HG02678 (cell line): ENCODE measurements around the gene PRKCE.

Source experiments
- ATAC-seq: cut with Tn5 transposase; IDR thresholded peaks from one replicate; pipeline ENCODE4 v1.9.1; 2021; ENCODE audit warnings: mild to moderate bottlenecking, moderate library complexity; ENCODE audit not compliant: unreplicated experiment

Gene PRKCE

DNA sequence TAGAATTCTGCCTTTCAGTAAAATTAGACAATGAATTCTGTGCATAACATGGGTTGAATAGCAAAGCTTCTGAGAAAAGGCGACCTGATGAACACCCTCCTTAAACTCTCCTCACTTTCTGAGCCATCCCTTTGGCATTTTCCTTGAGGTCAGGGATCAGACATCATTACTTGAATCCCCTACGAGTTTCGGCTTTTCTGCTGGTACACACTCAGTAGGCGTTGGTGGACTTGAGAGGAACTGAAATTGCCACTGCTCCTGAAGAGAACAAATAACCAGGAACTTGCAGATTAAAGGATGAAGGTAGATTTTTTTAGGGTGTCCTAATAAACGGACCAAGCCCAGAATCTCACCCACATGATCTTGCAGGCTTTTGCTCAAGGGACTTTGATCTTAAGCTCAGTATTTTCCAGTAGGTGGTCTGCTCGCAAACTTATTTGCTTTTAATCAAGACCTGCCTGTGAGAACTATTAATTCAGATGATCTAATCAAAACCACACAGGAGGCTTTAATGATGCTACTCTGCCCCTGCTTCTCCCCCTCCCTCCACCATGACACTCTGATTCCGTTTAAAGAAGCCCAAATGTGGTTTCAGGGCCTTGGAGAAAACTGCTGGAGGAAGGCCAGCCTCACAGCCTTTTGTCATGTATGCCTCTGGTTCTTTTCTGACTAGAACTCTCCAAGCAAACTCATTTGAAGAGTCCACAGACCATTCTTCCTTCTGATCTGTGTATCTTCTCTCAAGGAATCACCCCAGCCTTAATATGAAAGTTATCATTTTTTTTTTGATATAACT is 124.9 kb downstream of the PRKCE start:
- no peak for ATAC-seq

DNA sequence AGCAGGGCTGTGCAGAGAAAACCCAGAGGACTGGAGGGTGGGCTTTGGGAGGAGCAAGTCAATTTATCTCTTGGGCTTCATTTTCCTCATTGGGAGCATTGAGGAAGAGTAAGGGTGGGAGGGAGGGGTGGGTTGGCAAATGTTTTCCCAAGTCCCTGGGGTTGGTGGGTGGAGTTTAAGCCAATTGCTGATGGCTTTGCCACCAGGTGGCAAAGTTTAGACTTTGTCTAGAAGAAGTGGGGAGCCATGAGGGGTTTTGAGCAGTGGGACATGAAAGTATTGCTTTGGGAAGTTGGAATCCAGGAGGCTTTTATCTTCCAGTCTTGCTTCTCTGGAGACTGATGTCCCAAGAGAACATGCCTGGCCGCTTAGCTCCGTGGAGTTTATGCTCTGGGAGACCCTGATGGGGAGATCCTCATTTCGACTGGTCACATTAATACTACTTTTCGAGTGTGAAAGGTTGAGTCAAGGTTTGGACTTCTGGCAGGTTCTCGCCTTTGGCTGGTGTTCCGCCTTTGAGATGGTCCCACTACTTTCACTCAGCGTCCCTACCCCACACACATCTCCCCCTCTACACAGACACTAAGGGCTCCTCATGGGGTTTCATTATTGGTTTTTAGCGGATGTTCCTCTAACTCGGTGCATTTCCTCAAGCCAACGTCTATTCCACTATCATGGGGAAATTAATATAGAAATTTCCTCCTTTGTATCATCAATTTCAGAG is 126.7 kb downstream of the PRKCE start:
- no peak for ATAC-seq

DNA sequence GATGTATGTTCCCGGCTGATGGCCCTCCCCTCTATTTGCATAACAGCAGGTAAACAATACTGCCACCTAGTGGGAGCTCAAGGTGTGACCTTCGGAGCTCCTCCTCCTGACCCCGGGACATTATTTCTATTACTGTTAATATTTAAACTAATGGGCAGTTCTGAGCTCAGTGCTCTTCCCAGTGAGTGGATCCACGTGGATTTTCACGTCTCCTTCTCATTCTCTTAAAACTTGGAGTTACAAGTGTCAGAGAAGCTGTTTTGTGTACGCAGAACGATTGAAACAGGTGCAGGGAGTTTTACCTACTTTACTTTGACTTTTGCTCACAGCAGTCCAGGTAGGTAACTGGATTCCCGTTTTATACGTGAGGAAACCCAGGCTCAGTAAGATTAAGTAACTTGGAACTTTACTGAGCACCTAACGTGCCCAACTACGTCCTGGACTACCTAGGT is 127.3 kb downstream of the PRKCE start:
- no peak for ATAC-seq

DNA sequence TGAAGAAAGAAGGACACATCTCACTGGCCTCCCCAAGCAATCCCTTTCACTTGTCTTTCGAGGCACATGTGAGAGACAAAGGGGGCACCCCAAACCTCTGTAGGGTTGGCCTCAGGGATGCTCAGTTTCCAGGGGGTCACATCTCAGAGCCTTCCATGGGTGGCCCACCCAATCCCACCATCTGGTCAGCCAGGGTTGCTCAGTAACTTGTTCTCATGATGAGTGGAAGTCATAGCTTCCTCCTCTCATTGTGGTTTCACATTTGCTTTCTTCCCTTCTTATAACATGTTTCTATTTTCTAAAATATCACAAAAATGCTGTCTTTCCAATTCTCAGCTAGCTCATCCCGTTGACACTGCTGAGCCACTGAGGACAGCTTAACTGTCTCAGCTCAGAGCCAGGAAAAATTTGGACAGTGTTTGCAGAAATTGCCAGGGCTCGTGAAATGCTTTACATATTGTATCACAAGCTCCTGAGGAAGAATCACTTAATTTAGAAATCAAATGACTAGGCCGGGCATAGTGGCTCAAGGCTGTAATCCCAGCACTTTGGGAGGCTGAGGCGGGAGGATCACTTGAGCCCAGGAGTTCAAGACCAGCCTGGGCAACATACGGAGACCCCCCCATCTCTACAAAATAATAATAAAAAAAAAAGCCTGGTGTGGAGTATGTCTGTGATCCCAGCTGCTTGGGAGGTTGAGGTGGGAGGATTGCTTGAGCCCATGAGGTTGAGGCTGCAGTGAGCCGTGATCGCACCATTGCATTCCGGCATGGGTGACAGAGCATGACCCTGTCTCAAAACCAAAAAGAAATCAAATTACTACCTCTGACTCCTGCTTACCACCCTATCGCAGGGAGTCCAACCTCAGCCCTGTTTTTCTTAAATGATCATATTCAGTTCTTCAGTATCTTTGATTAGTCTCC is 129.3 kb downstream of the PRKCE start:
- ATAC-seq, result no peak

DNA sequence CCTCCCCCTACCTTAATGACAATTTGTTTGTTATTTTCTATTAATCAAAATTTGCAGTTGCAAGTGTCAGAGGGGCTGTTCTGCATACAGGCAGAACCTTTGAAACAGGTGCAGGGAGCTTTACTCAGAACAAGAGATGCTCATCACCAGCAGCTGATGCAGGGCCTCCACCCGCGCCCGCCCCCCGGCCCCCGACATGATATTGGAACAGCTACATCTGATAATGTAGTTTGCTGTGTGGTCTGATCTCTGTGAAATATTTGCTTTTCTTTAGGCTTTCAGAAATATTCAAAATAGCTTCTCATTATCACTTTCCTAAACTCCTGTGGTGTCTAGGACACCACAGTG is 130.0 kb downstream of the PRKCE start:
- ATAC-seq, result no peak

GRCh38 chr2:45782436-45782835 is 131.0 kb downstream of the PRKCE start:
- ATAC-seq, result no peak

- no peak for ATAC-seq
Measured at GRCh38 chr2:45782986-45783385, 131.5 kb downstream of the PRKCE start.

DNA sequence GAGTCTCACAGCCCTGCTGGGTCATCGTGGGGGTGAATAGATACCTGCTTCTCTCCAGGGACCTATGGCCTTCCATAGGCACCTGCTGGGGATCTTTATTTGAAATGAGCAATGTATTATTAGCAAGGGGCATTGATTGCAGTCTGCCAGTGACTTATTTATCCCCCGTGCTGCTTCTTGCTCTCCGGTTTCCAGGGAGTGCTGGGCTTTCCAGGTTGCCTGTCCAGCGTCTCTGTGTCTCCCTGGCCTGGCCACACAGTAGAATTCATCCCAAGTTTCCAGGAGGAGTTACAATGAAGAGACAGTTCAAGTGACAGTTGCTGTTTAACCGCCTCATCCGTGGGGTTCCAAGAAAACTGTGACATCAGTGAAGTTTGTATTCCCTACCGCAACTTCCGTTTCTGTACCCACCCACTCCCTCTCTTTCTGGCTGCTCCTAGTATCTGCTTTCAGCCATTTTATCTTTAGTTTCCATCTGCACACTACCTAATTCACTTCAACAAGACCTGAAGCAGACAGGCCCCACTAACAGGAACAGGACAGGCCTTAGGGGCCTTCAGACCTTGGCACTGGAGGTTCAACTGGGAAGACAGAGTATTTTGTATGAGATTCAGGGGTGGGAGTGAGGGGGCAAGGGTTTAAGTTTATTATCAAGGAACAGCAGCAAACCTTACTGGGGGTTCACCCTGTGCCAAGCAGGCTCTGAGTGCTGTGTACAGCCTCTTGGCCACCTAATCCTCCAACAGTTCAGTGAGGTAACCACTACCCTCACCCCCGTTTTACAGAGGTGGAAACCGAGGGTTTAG is 134.8 kb downstream of the PRKCE start:
- ATAC-seq, result no peak

DNA sequence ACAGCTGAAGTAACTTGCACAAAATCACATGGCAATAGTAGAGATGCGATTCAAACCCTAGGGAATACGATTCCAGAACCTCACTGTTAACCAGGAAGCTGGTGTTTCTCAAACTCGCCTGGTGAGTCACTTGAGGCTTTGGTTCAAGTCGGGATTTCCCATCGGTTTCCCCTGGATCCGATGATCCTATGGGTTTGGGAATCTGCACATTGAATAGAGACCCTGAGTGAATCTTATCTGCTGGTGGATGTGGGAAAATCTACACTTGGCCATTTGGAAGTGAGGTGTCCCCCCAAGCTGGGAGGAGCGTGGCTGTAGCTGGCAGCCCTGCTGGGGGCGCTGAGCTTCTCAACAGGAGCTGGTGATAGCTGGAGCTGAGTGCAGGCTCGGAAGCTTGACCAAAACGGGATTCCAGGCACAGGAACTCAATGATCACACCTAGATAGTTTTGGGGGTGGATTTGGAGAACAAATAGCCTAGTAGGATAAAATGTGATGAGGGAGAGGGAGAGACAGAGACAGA is 135.4 kb downstream of the PRKCE start:
- no peak for ATAC-seq

DNA sequence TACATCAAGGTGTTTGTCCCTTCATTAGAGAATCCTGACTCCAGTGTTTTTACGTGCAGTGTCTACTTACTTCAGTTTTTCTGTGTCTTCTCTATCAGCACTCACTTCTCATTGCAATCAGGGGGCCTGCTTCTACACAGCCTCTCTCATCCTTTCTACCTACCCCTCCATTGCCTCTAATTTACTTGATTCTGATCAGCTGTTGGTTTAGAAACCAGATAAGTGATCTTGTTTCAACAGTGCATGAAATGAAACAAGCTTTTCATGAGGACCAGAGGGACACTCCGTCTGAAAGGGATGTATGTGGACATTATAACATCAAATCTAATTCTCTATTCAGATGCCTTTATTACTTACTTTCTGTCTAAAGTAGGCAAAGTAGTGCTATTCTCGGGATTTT is 136.9 kb downstream of the PRKCE start:
- ATAC-seq, result no peak

- no peak for ATAC-seq
Measured at GRCh38 chr2:45789317-45789716, 137.8 kb downstream of the PRKCE start.

DNA sequence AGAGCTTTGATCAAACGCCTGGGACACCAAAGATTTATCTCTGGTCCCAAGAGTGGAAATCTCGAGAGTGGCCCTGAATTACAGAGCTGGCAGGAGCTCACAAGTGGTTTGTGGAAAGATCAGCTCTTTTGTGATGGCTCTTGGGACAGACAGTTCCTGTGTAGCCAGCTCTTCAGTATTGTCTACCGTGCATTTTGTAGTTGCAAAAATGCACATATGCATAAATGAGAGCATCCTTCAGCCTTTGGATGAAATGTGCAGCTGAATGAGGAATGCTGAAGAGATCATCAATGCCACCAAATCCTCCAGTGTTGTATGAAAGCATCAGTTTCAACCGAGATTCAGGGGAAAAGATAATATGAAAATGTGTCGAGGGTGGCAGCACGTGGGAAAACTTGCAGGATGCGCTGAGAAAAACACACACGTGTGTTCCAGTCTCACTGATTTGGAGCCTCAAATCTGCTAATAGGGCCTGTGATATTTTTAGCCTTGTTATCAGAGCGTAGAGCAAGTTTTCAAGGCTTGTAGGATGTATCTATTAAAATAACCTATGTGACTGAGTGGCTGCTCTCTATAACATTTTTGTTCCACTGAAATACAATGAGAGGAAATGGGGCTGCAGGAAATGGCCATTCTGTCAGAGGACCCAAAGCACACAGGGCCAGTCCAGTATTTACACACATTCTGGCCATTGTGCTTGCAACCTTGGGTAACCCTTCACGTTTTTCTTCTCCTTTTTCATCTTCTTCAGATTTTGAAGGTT is 138.7 kb downstream of the PRKCE start:
- no peak for ATAC-seq

DNA sequence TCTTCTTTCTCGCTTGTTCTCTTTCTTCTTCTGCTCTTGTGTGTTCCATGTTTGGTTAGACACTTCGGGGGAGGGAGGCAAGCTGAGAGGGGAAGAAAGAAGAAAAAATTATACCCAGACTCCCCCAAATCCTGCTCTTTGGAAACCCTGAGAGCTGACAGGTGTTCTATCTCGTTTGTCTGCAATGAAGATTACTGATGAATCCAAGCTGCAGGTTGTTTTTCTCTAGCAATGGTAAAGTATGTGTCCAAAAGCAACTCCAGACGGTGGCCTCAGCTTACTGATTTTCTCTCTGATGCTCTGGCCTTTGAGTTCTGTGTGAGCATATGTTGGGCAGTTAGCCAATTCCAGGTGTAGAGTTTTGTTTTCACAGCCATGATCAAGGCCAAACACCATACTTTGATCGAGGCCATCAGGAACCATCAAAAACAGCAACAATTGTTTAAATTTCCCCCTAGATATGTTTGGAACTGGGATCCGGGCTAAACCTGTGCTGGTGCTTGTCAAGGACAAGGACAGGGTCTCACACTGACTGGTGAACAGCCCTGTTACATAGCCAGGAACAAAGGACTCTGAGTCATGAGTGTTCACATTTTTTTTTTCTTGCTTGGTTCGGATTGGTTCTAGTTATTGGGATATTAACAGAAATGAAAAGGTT is 142.0 kb downstream of the PRKCE start:
- no peak for ATAC-seq

GRCh38 chr2:45794134-45794617 is 142.7 kb downstream of the PRKCE start:
- ATAC-seq, result no peak

GRCh38 chr2:45796500-45796899 is 145.0 kb downstream of the PRKCE start:
- ATAC-seq, result no peak

DNA sequence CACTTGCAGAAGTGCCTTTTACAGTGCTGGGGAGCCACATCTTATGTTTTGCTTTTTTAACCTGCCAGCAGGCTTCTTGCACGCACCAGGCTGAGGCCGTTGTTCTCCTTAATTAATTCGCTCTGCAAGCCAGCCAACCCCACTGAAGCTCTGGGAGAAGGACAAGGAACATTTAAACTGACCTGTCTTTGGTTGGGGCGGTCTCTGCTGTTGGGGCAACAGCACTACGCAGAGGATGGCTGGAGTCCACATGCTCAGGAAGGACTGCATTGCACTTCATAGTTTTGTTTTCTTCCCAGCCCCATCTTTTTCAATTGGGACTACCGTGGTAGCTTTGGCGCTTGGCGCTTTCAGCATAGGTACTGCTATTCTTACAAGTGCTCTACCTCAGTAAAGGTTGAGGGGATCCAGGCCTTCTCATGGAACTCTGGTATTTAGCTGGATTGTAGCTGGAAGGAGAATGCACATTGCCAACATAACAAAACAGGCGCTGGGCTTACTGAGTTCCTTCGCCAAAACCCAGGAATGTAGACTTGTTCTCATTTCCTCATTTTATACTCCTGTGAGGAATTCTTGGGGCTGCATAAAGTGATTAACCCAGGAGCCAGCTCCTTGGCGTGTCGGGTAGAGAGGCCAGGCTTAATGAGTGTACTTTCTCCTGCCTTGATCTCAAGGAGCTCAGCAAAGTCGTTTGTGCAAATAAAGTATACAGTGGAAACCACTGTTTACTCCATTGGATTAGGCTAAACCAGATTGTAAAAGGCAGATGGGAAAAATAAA is 146.2 kb downstream of the PRKCE start:
- no peak for ATAC-seq

DNA sequence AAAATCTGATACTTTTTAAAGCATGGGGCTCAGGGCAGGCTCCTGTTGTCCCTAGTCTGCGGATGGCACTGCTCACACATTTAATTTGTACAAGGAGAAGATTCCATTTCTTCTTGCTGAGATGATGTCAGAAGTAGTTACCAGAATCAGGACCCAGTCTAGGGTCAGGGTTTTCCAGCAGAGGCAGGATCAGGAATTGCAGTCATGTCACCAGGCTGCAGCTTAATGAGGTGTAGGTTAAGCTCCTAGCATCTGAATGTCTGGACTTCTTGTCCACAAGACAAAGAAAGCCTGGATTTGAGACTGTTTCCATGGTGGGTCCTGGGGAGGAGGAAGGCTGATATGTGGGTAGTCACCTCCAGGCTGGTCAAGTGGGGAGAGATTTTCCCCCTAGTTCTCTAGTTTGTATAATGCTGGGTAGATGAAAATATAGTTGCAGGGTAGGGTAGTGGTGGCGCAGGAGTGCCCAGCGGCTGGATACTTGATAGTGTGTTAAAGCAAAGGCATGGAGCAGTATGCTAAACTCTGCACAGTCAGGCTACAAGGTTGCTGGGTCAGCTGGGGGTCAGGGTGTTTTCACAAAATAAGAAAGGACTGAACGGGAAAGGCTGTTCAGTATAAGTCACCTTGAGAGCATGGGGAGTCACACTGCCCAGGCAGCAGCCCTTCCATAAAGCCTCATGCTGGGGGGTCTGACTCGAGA is 148.4 kb downstream of the PRKCE start:
- ATAC-seq, result no peak
